GM12892 (cell line): ENCODE measurements around the gene STK35.

ENCODE experiments used
- POLR2A ChIP-seq: IDR thresholded peaks from 2 replicates; pipeline ENCODE4 v1.6.1; 2011; ENCODE audit warnings: low read depth, low read length, control low read depth
- POLR2AphosphoS5 ChIP-seq: IDR thresholded peaks from 2 replicates; pipeline ENCODE4 v1.6.1; 2011; ENCODE audit warnings: low read depth, low read length, control low read depth

DNA sequence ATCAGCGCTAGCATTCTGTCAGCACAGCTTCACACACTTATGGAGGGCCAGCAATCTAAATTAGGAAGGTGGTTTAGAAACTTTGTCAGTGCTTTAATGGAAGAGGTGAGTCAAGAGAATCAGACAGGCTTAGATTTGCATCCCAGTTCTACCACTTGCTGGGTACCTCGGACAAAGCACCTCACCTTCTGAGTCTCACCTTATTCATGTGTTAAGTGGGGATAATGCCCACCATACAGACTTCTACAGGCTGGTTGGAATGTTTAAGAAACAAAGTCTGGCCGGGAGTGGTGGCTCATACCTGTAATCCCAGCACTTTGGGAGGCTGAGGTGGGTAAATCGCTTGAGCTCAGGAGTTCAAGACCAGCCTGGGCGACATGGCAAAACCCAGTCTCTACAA lies 12.2 kb upstream of the STK35 start:
- TF ChIP-seq POLR2A (no peak), POLR2AphosphoS5 (no peak)
